Fibroblast of lung (primary cell): ENCODE data around the gene LANCL2. TPM values are rescaled to one million over a fixed set of nuclear protein-coding genes. Genes with fewer than 3 reads are reported as not detected.

Experiments
- DNase-seq, 2 donors: peaks; one replicate each; pipeline versions ENCODE4 v3.0.0 to v3.0.0-alpha.2; 2010; ENCODE audit warnings: low read depth in 2 of 2
- H2AFZ ChIP-seq: 2 replicates; pipeline ENCODE4 v1.5.1; 2012; ENCODE audit warnings: low read length, control low read depth, inconsistent platforms
- H3K27ac ChIP-seq: 2 replicates; pipeline ENCODE4 v1.5.1; 2011; ENCODE audit warnings: low read length, control low read depth; ENCODE audit not compliant: insufficient read depth
- H3K27me3 ChIP-seq: 2 replicates; pipeline ENCODE4 v1.5.1; 2011; ENCODE audit warnings: mild to moderate bottlenecking, low read length; ENCODE audit not compliant: control insufficient read depth, insufficient read depth
- H3K36me3 ChIP-seq: 2 replicates; pipeline ENCODE4 v1.5.1; 2011; ENCODE audit warnings: low read length; ENCODE audit not compliant: control insufficient read depth, insufficient read depth
- H3K4me1 ChIP-seq: 2 replicates; pipeline ENCODE4 v1.5.1; 2011; ENCODE audit warnings: low read length; ENCODE audit not compliant: control insufficient read depth, insufficient read depth; ENCODE audit errors: extremely low read depth
- H3K4me2 ChIP-seq: 2 replicates; pipeline ENCODE4 v1.5.1; 2011; ENCODE audit warnings: low read length, control low read depth; ENCODE audit not compliant: insufficient read depth; ENCODE audit errors: extremely low read depth
- H3K4me3 ChIP-seq, 4 experiments: fragments of 200-600 bp in 1 of 4; sonication (generic) in 1 of 4; replicated peaks in 1 of 4; 2 replicates each; pipeline ENCODE4 v1.5.1; 2011 to 2016; ENCODE audit warnings: low read length in 4 of 4, low read depth in 3 of 4, mild to moderate bottlenecking in 3 of 4, control low read depth in 2 of 4, inconsistent platforms in 1 of 4, mixed read lengths in 1 of 4; ENCODE audit not compliant: insufficient read depth in 1 of 4; ENCODE audit errors: control extremely low read depth in 1 of 4
- H3K79me2 ChIP-seq: 2 replicates; pipeline ENCODE4 v1.5.1; 2012; ENCODE audit warnings: mild to moderate bottlenecking, low read length, inconsistent platforms; ENCODE audit not compliant: control insufficient read depth, insufficient read depth
- H3K9ac ChIP-seq: 2 replicates; pipeline ENCODE4 v1.5.1; 2011; ENCODE audit warnings: mild to moderate bottlenecking, low read length, control low read depth; ENCODE audit not compliant: insufficient read depth
- H3K9me3 ChIP-seq: 2 replicates; pipeline ENCODE4 v1.5.1; 2012; ENCODE audit warnings: low read depth, low read length; ENCODE audit not compliant: control insufficient read depth, insufficient read depth
- H4K20me1 ChIP-seq: 2 replicates; pipeline ENCODE4 v1.5.1; 2011; ENCODE audit warnings: low read length; ENCODE audit not compliant: control insufficient read depth, insufficient read depth; ENCODE audit errors: extremely low read depth
- EZH2 ChIP-seq: IDR thresholded peaks from 2 replicates; pipeline ENCODE4 v1.5.1; 2012; ENCODE audit warnings: low read length, control low read depth, mild to moderate bottlenecking; ENCODE audit errors: missing control alignments
- polyA plus RNA-seq, 2 donors: library from polyadenylated mRNA; depleted of rRNA in 1 of 2; stranded (reverse) in 1 of 2; unstranded in 1 of 2; fragments of >200 nt; gene quantifications; 2 replicates each; pipeline ENCODE4 v1.2.1, GENCODE V29; 2011 to 2012; ENCODE audit warnings: missing spikeins in 1 of 2
- total RNA-seq: library from RNA; depleted of rRNA; stranded (reverse); fragments of >200 nt; gene quantifications from 2 replicates; pipeline ENCODE4 v1.2.1, GENCODE V29; 2014
- TF ChIP-seq, protein P1 (sequence below), 2 donors: IDR thresholded peaks in 1 of 2; conservative IDR thresholded peaks in 1 of 2; 1 replicate in 1 of 2; 2 replicates in 1 of 2; pipeline ENCODE4 v1.5.1; 2011 to 2012; ENCODE audit warnings: low read length in 2 of 2, control low read depth in 1 of 2, inconsistent platforms in 1 of 2, low read depth in 1 of 2, mild to moderate bottlenecking in 1 of 2

Gene LANCL2
- total and polyA plus RNA-seq, 2 donors (not counting 1 experiment from before 2014, with no cell fraction given): 8.9 to 15.0 TPM

DNA sequence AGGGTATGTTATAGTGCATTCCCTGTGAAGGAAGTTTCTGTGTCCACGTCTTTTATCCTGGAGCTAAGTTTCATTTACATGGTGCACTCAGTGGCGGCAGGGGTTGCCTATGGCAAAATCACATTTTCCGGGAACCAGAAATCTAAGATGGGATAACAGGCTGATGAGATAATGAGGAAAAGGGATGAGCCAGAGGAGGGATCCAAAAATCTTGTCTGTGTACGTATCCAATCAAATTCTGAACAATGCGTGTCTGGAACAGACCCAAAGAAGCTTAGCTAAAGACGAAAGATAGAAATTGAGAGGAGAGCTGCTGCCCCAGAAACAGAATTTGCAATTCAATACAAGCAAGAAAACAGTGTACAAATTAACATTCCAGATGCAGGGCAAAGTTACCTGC lies 16.1 kb downstream of the LANCL2 start:
- Histone ChIP-seq H3K36me3 (no peaks in the 10 kb centered on the region), H3K9ac (no peak overlapping the region), H3K4me2 (no peak overlapping the region), H3K4me1 (no peaks in the 10 kb centered on the region), H3K79me2 (no peaks in the 10 kb centered on the region), H2AFZ (no peak overlapping the region), H3K4me3 (no peak overlapping the region), H4K20me1 (no peaks in the 10 kb centered on the region), H3K9me3 (no peaks in the 10 kb centered on the region), H3K27me3 (no peaks in the 10 kb centered on the region), H3K27ac (no peak overlapping the region)
- no peak for DNase-seq
- no peak for TF ChIP-seq EZH2
- TF ChIP-seq, protein P1, sequence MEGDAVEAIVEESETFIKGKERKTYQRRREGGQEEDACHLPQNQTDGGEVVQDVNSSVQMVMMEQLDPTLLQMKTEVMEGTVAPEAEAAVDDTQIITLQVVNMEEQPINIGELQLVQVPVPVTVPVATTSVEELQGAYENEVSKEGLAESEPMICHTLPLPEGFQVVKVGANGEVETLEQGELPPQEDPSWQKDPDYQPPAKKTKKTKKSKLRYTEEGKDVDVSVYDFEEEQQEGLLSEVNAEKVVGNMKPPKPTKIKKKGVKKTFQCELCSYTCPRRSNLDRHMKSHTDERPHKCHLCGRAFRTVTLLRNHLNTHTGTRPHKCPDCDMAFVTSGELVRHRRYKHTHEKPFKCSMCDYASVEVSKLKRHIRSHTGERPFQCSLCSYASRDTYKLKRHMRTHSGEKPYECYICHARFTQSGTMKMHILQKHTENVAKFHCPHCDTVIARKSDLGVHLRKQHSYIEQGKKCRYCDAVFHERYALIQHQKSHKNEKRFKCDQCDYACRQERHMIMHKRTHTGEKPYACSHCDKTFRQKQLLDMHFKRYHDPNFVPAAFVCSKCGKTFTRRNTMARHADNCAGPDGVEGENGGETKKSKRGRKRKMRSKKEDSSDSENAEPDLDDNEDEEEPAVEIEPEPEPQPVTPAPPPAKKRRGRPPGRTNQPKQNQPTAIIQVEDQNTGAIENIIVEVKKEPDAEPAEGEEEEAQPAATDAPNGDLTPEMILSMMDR (conservative IDR thresholded peaks at IDR 0.05 in 1 of 2, IDR thresholded peaks at IDR 0.05 in 1 of 2; ENCODE audit: low read depth in 1 of 2, low read length in 2 of 2): no peak

DNA sequence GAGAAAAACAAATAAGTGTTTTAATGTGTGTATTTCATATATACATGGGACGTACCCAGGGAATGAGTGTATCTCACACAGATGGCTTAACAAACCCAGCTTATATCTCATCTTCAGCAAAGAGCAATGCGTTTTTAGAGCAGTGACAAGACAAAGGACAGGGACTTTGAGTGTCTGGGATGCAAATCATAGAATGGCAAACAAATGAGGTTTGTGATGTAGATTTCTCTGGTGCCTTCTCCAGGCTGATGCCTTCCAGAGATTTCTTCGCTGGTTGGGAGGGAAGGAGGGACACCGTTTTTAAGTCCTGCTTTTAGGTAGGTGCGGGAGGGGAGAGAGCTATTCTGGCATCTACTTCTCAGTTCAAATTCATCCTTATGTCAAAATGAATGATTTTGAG lies 16.6 kb downstream of the LANCL2 start:
- TF ChIP-seq, protein P1 (conservative IDR thresholded peaks at IDR 0.05 in 1 of 2, IDR thresholded peaks at IDR 0.05 in 1 of 2; ENCODE audit: low read depth in 1 of 2, low read length in 2 of 2): no peak
- TF ChIP-seq EZH2: no peak
- Histone ChIP-seq H3K36me3 (no peaks in the 10 kb centered on the region), H3K4me2 (no peak overlapping the region), H2AFZ (no peak overlapping the region), H3K79me2 (no peaks in the 10 kb centered on the region), H3K27ac (no peak overlapping the region), H4K20me1 (no peaks in the 10 kb centered on the region), H3K4me1 (no peaks in the 10 kb centered on the region), H3K4me3 (no peak overlapping the region), H3K27me3 (no peaks in the 10 kb centered on the region), H3K9ac (no peak overlapping the region), H3K9me3 (no peaks in the 10 kb centered on the region)
- DNase-seq: no peak

DNA sequence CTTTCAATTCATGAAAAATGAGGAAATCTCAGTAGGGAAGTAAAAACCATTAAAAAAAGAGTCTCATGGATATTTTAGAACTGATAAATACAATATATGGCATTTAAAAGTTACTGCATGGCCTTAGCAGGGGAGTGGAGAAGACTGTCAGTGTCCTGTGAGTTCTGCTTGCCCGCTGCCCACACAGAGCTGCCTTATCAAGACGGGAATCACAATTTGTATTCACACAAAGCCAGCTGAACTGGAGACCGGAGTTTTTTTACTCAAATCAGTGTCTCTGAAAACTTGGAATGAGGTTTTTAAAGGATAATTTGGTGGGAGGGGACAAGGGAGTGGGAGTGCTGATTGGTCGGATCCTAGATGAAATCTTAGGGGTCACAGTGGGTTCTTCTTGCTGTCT lies 17.1 kb downstream of the LANCL2 start:
- Histone ChIP-seq H3K36me3 (no peaks in the 10 kb centered on the region), H3K27ac (no peak overlapping the region), H3K9ac (no peak overlapping the region), H3K79me2 (no peaks in the 10 kb centered on the region), H3K27me3 (no peaks in the 10 kb centered on the region), H4K20me1 (no peaks in the 10 kb centered on the region), H3K4me2 (no peak overlapping the region), H3K4me3 (no peak overlapping the region), H3K4me1 (no peaks in the 10 kb centered on the region), H2AFZ (no peak overlapping the region), H3K9me3 (no peaks in the 10 kb centered on the region)
- TF ChIP-seq EZH2: no peak
- TF ChIP-seq, protein P1 (conservative IDR thresholded peaks at IDR 0.05 in 1 of 2, IDR thresholded peaks at IDR 0.05 in 1 of 2; ENCODE audit: low read depth in 1 of 2, low read length in 2 of 2): no peak
- no peak for DNase-seq
